Upper lobe of left lung (tissue), 6 donors: ENCODE results near the gene ATAD2B. TPM values are rescaled to one million over a fixed set of nuclear protein-coding genes. Genes with fewer than 3 reads are reported as not detected.

Experiments
- ATAC-seq, 2 donors: fragments of 200-7000 bp; cut with Tn5 transposase; one replicate each; pipeline ENCODE4 v1.9.1; 2022; ENCODE audit warnings: mild to moderate bottlenecking in 2 of 2, moderate library complexity in 2 of 2; ENCODE audit not compliant: low FRiP score in 2 of 2
- DNase-seq, 2 donors: peaks; one replicate each; pipeline ENCODE4 v3.0.0-alpha.2; 2019 to 2020
- H3K27ac ChIP-seq, 4 donors: fragments of 200-600 bp; sonication (generic); one replicate each; pipeline ENCODE4 v1.5.1; 2016 to 2019
- H3K27me3 ChIP-seq, 4 donors: fragments of 200-600 bp; sonication (generic); one replicate each; pipeline ENCODE4 v1.5.1; 2017 to 2019
- H3K36me3 ChIP-seq, 4 donors: fragments of 200-600 bp; sonication (generic); one replicate each; pipeline ENCODE4 v1.5.1; 2016 to 2019
- H3K4me1 ChIP-seq, 4 donors: fragments of 200-600 bp; sonication (generic); one replicate each; pipeline ENCODE4 v1.5.1; 2018 to 2019
- H3K4me3 ChIP-seq, 4 donors: fragments of 200-600 bp; sonication (generic); one replicate each; pipeline ENCODE4 v1.5.1; 2017 to 2019; ENCODE audit warnings: mild to moderate bottlenecking in 2 of 4, moderate library complexity in 1 of 4
- H3K9me3 ChIP-seq, 4 donors: fragments of 200-600 bp; sonication (generic); one replicate each; pipeline ENCODE4 v1.5.1; 2018 to 2019
- CTCF ChIP-seq, 6 experiments: fragments of 450-650 bp in 4 of 6; fragments of 200-600 bp in 2 of 6; sonication (generic) in 2 of 6; IDR thresholded peaks; one replicate each; pipeline ENCODE4 v1.5.1; 2016 to 2019; ENCODE audit warnings: antibody characterized with exemption in 6 of 6
- EP300 ChIP-seq, 4 donors: sonication (generic); formaldehyde crosslinking; IDR thresholded peaks; one replicate each; pipeline ENCODE4 v1.5.1; 2017; ENCODE audit warnings: antibody characterized with exemption in 4 of 4, control low read depth in 2 of 4
- POLR2A ChIP-seq, 4 donors: fragments of 450-650 bp; IDR thresholded peaks; one replicate each; pipeline ENCODE4 v1.5.1; 2016 to 2017; ENCODE audit warnings: antibody characterized with exemption in 4 of 4, mild to moderate bottlenecking in 2 of 4
- POLR2AphosphoS5 ChIP-seq, 2 donors: sonication (generic); formaldehyde crosslinking; IDR thresholded peaks; one replicate each; pipeline ENCODE4 v1.5.1; 2017; ENCODE audit warnings: antibody characterized with exemption in 2 of 2
- WGBS, 2 donors: methylation state at CpG; one replicate each; pipeline ENCODE4 v1.1.5; 2017 to 2018; 5-methylcytosine and 5-hydroxymethylcytosine counted together
- total RNA-seq, 6 donors: library from RNA; depleted of rRNA in 4 of 6; stranded (reverse); fragments of >200 nt in 4 of 6; gene quantifications; one replicate each; pipeline versions ENCODE4 v1.1.0 to v1.2.1, GENCODE V29; 2016 to 2021
- donor health status: DM: no; HTN: no; CAD: no; lungs with moderate emphysema.
- donor health status: DM: no; HTN: yes; CAD: no; lungs with severe emphysema.

The ATAD2B gene
- total RNA-seq, 6 donors from 2014 or later, result 17.8 to 51.3 (median 25.3) TPM

GRCh38 chr2:23708771-23709170 lies 218.2 kb downstream of the ATAD2B start:
- H3K4me1 ChIP-seq, result peaks cover 0 to 10% (median 4%) of the 10 kb centered on the region in 4 donors
- no peak overlapping the region for H3K4me3 ChIP-seq
- DNase-seq (no peak), ATAC-seq (no peak)
- no peaks in the 10 kb centered on the region for H3K27me3 ChIP-seq
- no peaks in the 10 kb centered on the region for H3K9me3 ChIP-seq
- peaks cover 0 to 26% (median 16%) of the 10 kb centered on the region in 4 donors for H3K36me3 ChIP-seq
- TF ChIP-seq CTCF (IDR thresholded peaks at IDR 0.05) (no peak), EP300 (IDR thresholded peaks at IDR 0.05) (no peak), POLR2AphosphoS5 (IDR thresholded peaks at IDR 0.05) (no peak), POLR2A (IDR thresholded peaks at IDR 0.05) (no peak)
- WGBS, 2 donors, result 95 to 99% methylated on average over 6 of the region's 6 CpGs
- H3K27ac ChIP-seq, result no peak overlapping the region

- H3K4me1 ChIP-seq, result no peaks in the 10 kb centered on the region
- no peak overlapping the region for H3K27ac ChIP-seq
- no peak overlapping the region for H3K4me3 ChIP-seq
- no peaks in the 10 kb centered on the region for H3K27me3 ChIP-seq
- no peaks in the 10 kb centered on the region for H3K9me3 ChIP-seq
- ATAC-seq (no peak), DNase-seq (peak in 1 of 2 donors; percentile 48)
- no peak for TF ChIP-seq CTCF (IDR thresholded peaks at IDR 0.05)
- no peak for TF ChIP-seq EP300 (IDR thresholded peaks at IDR 0.05)
- no peak for TF ChIP-seq POLR2AphosphoS5 (IDR thresholded peaks at IDR 0.05)
- no peak for TF ChIP-seq POLR2A (IDR thresholded peaks at IDR 0.05)
- H3K36me3 ChIP-seq, result peaks cover 0 to 26% (median 21%) of the 10 kb centered on the region in 4 donors
- WGBS, 2 donors, result 83 to 84% methylated on average over 9 of the region's 9 CpGs
Measured at GRCh38 chr2:23707096-23707495, 219.8 kb downstream of the ATAD2B start.

GRCh38 chr2:23706613-23707078 lies 220.3 kb downstream of the ATAD2B start:
- no peak overlapping the region for H3K27ac ChIP-seq
- 96 to 99% methylated on average over 17 to 18 of the region's 18 CpGs for WGBS, 2 donors
- peaks cover 0 to 26% (median 21%) of the 10 kb centered on the region in 4 donors for H3K36me3 ChIP-seq
- ATAC-seq (no peak), DNase-seq (peak in 1 of 2 donors; percentile 42)
- H3K4me1 ChIP-seq, result no peaks in the 10 kb centered on the region
- H3K4me3 ChIP-seq, result no peak overlapping the region
- TF ChIP-seq POLR2A (IDR thresholded peaks at IDR 0.05), result no peak
- no peak for TF ChIP-seq POLR2AphosphoS5 (IDR thresholded peaks at IDR 0.05)
- no peak for TF ChIP-seq EP300 (IDR thresholded peaks at IDR 0.05)
- no peak for TF ChIP-seq CTCF (IDR thresholded peaks at IDR 0.05)
- H3K9me3 ChIP-seq, result no peaks in the 10 kb centered on the region
- H3K27me3 ChIP-seq, result no peaks in the 10 kb centered on the region

GRCh38 chr2:23705771-23706612 lies 220.9 kb downstream of the ATAD2B start:
- no peaks in the 10 kb centered on the region for H3K4me1 ChIP-seq
- peaks cover 0 to 26% (median 21%) of the 10 kb centered on the region in 4 donors for H3K36me3 ChIP-seq
- TF ChIP-seq POLR2AphosphoS5 (IDR thresholded peaks at IDR 0.05) (no peak), CTCF (IDR thresholded peaks at IDR 0.05) (no peak), EP300 (IDR thresholded peaks at IDR 0.05) (no peak), POLR2A (IDR thresholded peaks at IDR 0.05) (no peak)
- H3K27me3 ChIP-seq, result no peaks in the 10 kb centered on the region
- DNase-seq (peak in 1 of 2 donors; percentile 12), ATAC-seq (no peak)
- H3K4me3 ChIP-seq, result no peak overlapping the region
- H3K9me3 ChIP-seq, result no peaks in the 10 kb centered on the region
- 95 to 97% methylated on average over 12 to 18 of the region's 18 CpGs for WGBS, 2 donors
- H3K27ac ChIP-seq, result no peak overlapping the region
